H1 (cell line): Measurements from ENCODE around the gene NDUFS4. TPM values are rescaled to one million over a fixed set of nuclear protein-coding genes. Genes with fewer than 3 reads are reported as not detected.

ENCODE experiments used
- CTCF ChIA-PET: fragments of 300-600 bp; sonication (Branson Sonifier 250); formaldehyde crosslinking; loops from one replicate; lab custom pipeline; 2021; ENCODE audit not compliant: partially characterized antibody; lab: Charles Lee
- POLR2A ChIA-PET: fragments of 300-600 bp; sonication (Branson Sonifier 250); formaldehyde crosslinking; loops from one replicate; lab custom pipeline; 2021; ENCODE audit warnings: inconsistent platforms; ENCODE audit not compliant: partially characterized antibody; lab: Charles Lee
- DNase-seq, 2 experiments: peaks; one replicate each; pipeline versions ENCODE4 v3.0.0 to v3.0.0-alpha.2; 2010 to 2022; ENCODE audit warnings: low spot score in 2 of 2, low read depth in 1 of 2, mixed read lengths in 1 of 2
- FAIRE-seq: peaks from 2 replicates; lab custom pipeline; 2011; peaks lifted over from hg19 to GRCh38; lab: Jason Lieb, UNC
- H2AFZ ChIP-seq: 2 replicates; pipeline ENCODE4 v1.8.1; 2012; ENCODE audit warnings: low read length, inconsistent platforms
- H2AK5ac ChIP-seq: 2 replicates; pipeline ENCODE4 v1.6.1; 2013; ENCODE audit warnings: low read depth, low read length
- H2BK120ac ChIP-seq: replicated peaks from 2 replicates; pipeline ENCODE3; 2013; ENCODE audit warnings: low read depth, low read length, inconsistent platforms
- H2BK12ac ChIP-seq: 2 replicates; pipeline ENCODE4 v1.6.1; 2013; ENCODE audit warnings: low read depth, low read length
- H2BK15ac ChIP-seq: 2 replicates; pipeline ENCODE4 v1.6.1; 2013; ENCODE audit warnings: low read length
- H2BK20ac ChIP-seq: 2 replicates; pipeline ENCODE4 v1.6.1; 2013; ENCODE audit warnings: low read length
- H2BK5ac ChIP-seq: 2 replicates; pipeline ENCODE4 v1.6.1; 2013; ENCODE audit warnings: low read depth, low read length
- H3K14ac ChIP-seq: 2 replicates; pipeline ENCODE4 v1.6.1; 2013; ENCODE audit warnings: inconsistent platforms; ENCODE audit not compliant: insufficient read length
- H3K18ac ChIP-seq: 2 replicates; pipeline ENCODE4 v1.6.1; 2013; ENCODE audit warnings: low read length; ENCODE audit errors: extremely low read depth
- H3K23ac ChIP-seq: 2 replicates; pipeline ENCODE4 v1.6.1; 2013; ENCODE audit warnings: inconsistent platforms; ENCODE audit not compliant: insufficient read length
- H3K23me2 ChIP-seq: 2 replicates; pipeline ENCODE4 v1.6.1; 2013; ENCODE audit warnings: low read depth, low read length
- H3K27ac ChIP-seq: 2 replicates; pipeline ENCODE4 v1.6.1; 2011; ENCODE audit warnings: low read depth, low read length, inconsistent platforms
- H3K27me3 ChIP-seq, 4 experiments: replicated peaks in 1 of 4; 1 replicate in 1 of 4; 2 replicates in 3 of 4; pipeline versions ENCODE4 v1.6.1 to v1.8.1; 2011 to 2013; ENCODE audit warnings: low read length in 3 of 4, mild to moderate bottlenecking in 3 of 4, inconsistent platforms in 2 of 4, mixed read lengths in 2 of 4, moderate library complexity in 1 of 4; ENCODE audit not compliant: control insufficient read depth in 3 of 4, insufficient read depth in 3 of 4; ENCODE audit errors: extremely low read depth in 1 of 4
- H3K36me3 ChIP-seq, 4 experiments: 2 replicates each; pipeline versions ENCODE4 v1.6.1 to v1.8.1; 2011 to 2013; ENCODE audit warnings: mild to moderate bottlenecking in 4 of 4, low read length in 3 of 4, moderate library complexity in 2 of 4, control low read depth in 1 of 4, inconsistent platforms in 1 of 4; ENCODE audit not compliant: insufficient read depth in 4 of 4, control insufficient read depth in 2 of 4
- H3K4ac ChIP-seq: replicated peaks from 2 replicates; pipeline ENCODE3; 2013; ENCODE audit warnings: low read length, low read depth, mixed read lengths, inconsistent platforms; ENCODE audit not compliant: insufficient read length
- H3K4me1 ChIP-seq, 4 experiments: replicated peaks in 1 of 4; 1 replicate in 1 of 4; 2 replicates in 3 of 4; pipeline versions ENCODE4 v1.6.1 to v1.8.1; 2011 to 2013; ENCODE audit warnings: low read length in 3 of 4, inconsistent platforms in 2 of 4, mixed read lengths in 1 of 4; ENCODE audit not compliant: insufficient read depth in 4 of 4, control insufficient read depth in 3 of 4
- H3K4me2 ChIP-seq, 2 experiments: 2 replicates each; pipeline versions ENCODE4 v1.6.1 to v1.8.1; 2011 to 2013; ENCODE audit warnings: low read depth in 2 of 2, low read length in 2 of 2, control low read depth in 1 of 2, inconsistent platforms in 1 of 2, mild to moderate bottlenecking in 1 of 2; ENCODE audit not compliant: insufficient read depth in 1 of 2
- H3K4me3 ChIP-seq, 4 experiments: fragments of 200-600, 300-600 bp in 1 of 4; sonication (generic), shearing (Covaris generic), sonication (Bioruptor Twin) in 1 of 4; 2 replicates each; pipeline versions ENCODE4 v1.5.1 to v1.8.1; 2011 to 2016; ENCODE audit warnings: low read length in 4 of 4, low read depth in 3 of 4, control low read depth in 2 of 4, inconsistent platforms in 2 of 4, mild to moderate bottlenecking in 2 of 4, mixed read lengths in 1 of 4, moderate library complexity in 1 of 4; ENCODE audit not compliant: insufficient read depth in 2 of 4; ENCODE audit errors: extremely low read depth in 1 of 4
- H3K56ac ChIP-seq: replicated peaks from 2 replicates; pipeline ENCODE3; 2013; ENCODE audit warnings: low read depth, mild to moderate bottlenecking, mixed read lengths, low read length, inconsistent platforms; ENCODE audit not compliant: insufficient read length
- H3K79me1 ChIP-seq: 2 replicates; pipeline ENCODE4 v1.6.1; 2013; ENCODE audit warnings: low read depth, low read length, control low read depth
- H3K79me2 ChIP-seq, 2 experiments: 2 replicates each; pipeline versions ENCODE4 v1.6.1 to v1.8.1; 2012 to 2013; ENCODE audit warnings: low read length in 2 of 2, mild to moderate bottlenecking in 2 of 2, inconsistent platforms in 1 of 2; ENCODE audit not compliant: insufficient read depth in 2 of 2, control insufficient read depth in 1 of 2
- H3K9ac ChIP-seq, 4 experiments: replicated peaks in 1 of 4; 1 replicate in 1 of 4; 2 replicates in 3 of 4; pipeline versions ENCODE4 v1.6.1 to v1.8.1; 2011 to 2013; ENCODE audit warnings: low read depth in 3 of 4, low read length in 3 of 4, control low read depth in 2 of 4, mild to moderate bottlenecking in 2 of 4, moderate library complexity in 2 of 4, inconsistent platforms in 1 of 4; ENCODE audit errors: extremely low read depth in 1 of 4
- H3K9me3 ChIP-seq, 2 experiments: 2 replicates each; pipeline versions ENCODE4 v1.6.1 to v1.8.1; 2012 to 2013; ENCODE audit warnings: mild to moderate bottlenecking in 2 of 2, moderate library complexity in 2 of 2, control low read depth in 1 of 2, inconsistent platforms in 1 of 2, low read depth in 1 of 2, low read length in 1 of 2, mixed read lengths in 1 of 2; ENCODE audit not compliant: insufficient read depth in 2 of 2
- H4K20me1 ChIP-seq, 2 experiments: replicated peaks in 1 of 2; 2 replicates each; pipeline versions ENCODE3 to v1.8.1; 2011 to 2013; ENCODE audit warnings: inconsistent platforms in 2 of 2, low read length in 2 of 2, mild to moderate bottlenecking in 1 of 2; ENCODE audit not compliant: insufficient read depth in 2 of 2, control insufficient read depth in 1 of 2
- H4K5ac ChIP-seq: 2 replicates; pipeline ENCODE4 v1.6.1; 2013; ENCODE audit warnings: low read length, low read depth, mixed read lengths, inconsistent platforms; ENCODE audit not compliant: insufficient read length
- H4K8ac ChIP-seq: 2 replicates; pipeline ENCODE4 v1.8.0; 2013; ENCODE audit warnings: mild to moderate bottlenecking, moderate library complexity, low read length, inconsistent platforms; ENCODE audit not compliant: insufficient read depth; ENCODE audit errors: extremely low read depth
- H4K91ac ChIP-seq: replicated peaks from 2 replicates; pipeline ENCODE3; 2013; ENCODE audit warnings: low read length, mixed read lengths, inconsistent platforms; ENCODE audit not compliant: insufficient read length
- BCL11A ChIP-seq, 2 experiments: IDR thresholded peaks; one replicate each; pipeline ENCODE4 v1.6.1; 2011; ENCODE audit warnings: low read depth in 2 of 2, low read length in 2 of 2, mild to moderate bottlenecking in 2 of 2
- CTCF ChIP-seq, 3 experiments: IDR thresholded peaks; 1 replicate in 2 of 3; 2 replicates in 1 of 3; pipeline versions ENCODE4 v1.5.1 to v1.6.1; 2011; ENCODE audit warnings: low read length in 3 of 3, mild to moderate bottlenecking in 3 of 3, inconsistent platforms in 2 of 3, low read depth in 1 of 3, moderate library complexity in 1 of 3; ENCODE audit not compliant: insufficient read depth in 1 of 3; ENCODE audit errors: control extremely low read depth in 1 of 3
- GABPA ChIP-seq: IDR thresholded peaks from 2 replicates; pipeline ENCODE4 v1.6.1; 2011; ENCODE audit warnings: mild to moderate bottlenecking, low read length, moderate library complexity, borderline replicate concordance; ENCODE audit not compliant: insufficient read depth
- KDM5A ChIP-seq: fragments of 200-600 bp; IDR thresholded peaks from 2 replicates; pipeline ENCODE4 v1.7.1; 2012; ENCODE audit warnings: mild to moderate bottlenecking, low read length, inconsistent platforms, mixed read lengths
- NRF1 ChIP-seq: IDR thresholded peaks from 2 replicates; pipeline ENCODE4 v1.6.1; 2011; ENCODE audit warnings: mild to moderate bottlenecking, low read depth, low read length, improper control_type of control experiment
- POLR2A ChIP-seq, 2 experiments: IDR thresholded peaks; 1 replicate in 1 of 2; 2 replicates in 1 of 2; pipeline ENCODE4 v1.6.1; 2011; ENCODE audit warnings: low read depth in 2 of 2, low read length in 2 of 2, mild to moderate bottlenecking in 2 of 2; ENCODE audit errors: control extremely low read depth in 1 of 2
- ZNF274 ChIP-seq: IDR thresholded peaks from 2 replicates; pipeline ENCODE4 v1.7.0; 2012; ENCODE audit warnings: low read length, borderline replicate concordance; ENCODE audit errors: extremely low read depth
- WGBS, 2 experiments: shearing (Covaris generic) in 1 of 2; methylation state at CpG; one replicate each; pipeline versions ENCODE4 v1.1.6 to v1.1.7; 2013 to 2015; ENCODE audit warnings: low lambda C conversion rate in 2 of 2, mixed read lengths in 2 of 2, inconsistent platforms in 1 of 2, low coverage in 1 of 2, missing lambda C conversion rate in 1 of 2; ENCODE audit not compliant: insufficient replicate concordance in 2 of 2, insufficient coverage in 1 of 2, insufficient read length in 1 of 2; ENCODE audit errors: extremely low coverage in 1 of 2, missing lambda C conversion rate in 1 of 2; 5-methylcytosine and 5-hydroxymethylcytosine counted together
- polyA plus RNA-seq, 7 experiments: library from polyadenylated mRNA; depleted of rRNA in 3 of 7; stranded (reverse) in 5 of 7; unstranded in 2 of 7; fragments of >200 nt in 5 of 7; fragments of 200-250 nt in 2 of 7; gene quantifications; 1 replicate in 5 of 7; 2 replicates in 1 of 7; 4 replicates in 1 of 7; pipeline versions ENCODE4 v1.2.1 to v1.2.3, GENCODE V29; 2011 to 2013; ENCODE audit warnings: missing spikeins in 2 of 7, mixed read lengths in 2 of 7
- total RNA-seq: library from RNA; stranded (reverse); fragmentation: NEBNext Ultra II Directional; extraction: Animal tissue kit (Norgen Biotek cat#: 25700); gene quantifications from 2 replicates; pipeline ENCODE4 v1.2.1, GENCODE V29; 2021

Gene NDUFS4
- total and polyA plus RNA-seq, 2 of the 8 experiments (the other 6 are each of a cell fraction or from before 2014, with no cell fraction given): 74.6 to 75.9 TPM

- Histone ChIP-seq H3K27me3 (no peaks in the 10 kb centered on the region), H3K18ac (no peak overlapping the region), H4K91ac (no peak overlapping the region), H3K4me1 (peaks cover 0 to 2% (median 0%) of the 10 kb centered on the region in 4 experiments; a peak in 1 of 7 replicates), H2AFZ (no peak overlapping the region), H2BK15ac (no peak overlapping the region), H2BK12ac (no peak overlapping the region), H3K4me2 (no peak overlapping the region), H2BK120ac (no peak overlapping the region), H3K14ac (no peak overlapping the region), H3K4ac (no peak overlapping the region), H3K23me2 (no peaks in the 10 kb centered on the region; the same call in 1 of the 2 replicates), H3K23ac (no peak overlapping the region), H3K79me2 (no peaks in the 10 kb centered on the region), H3K56ac (no peak overlapping the region), H2BK20ac (no peak overlapping the region), H2AK5ac (no peak overlapping the region), H3K9me3 (no peaks in the 10 kb centered on the region), H4K8ac (no peak overlapping the region), H2BK5ac (no peak overlapping the region), H3K36me3 (peaks cover 0 to 9% (median 2%) of the 10 kb centered on the region in 4 experiments; a peak in 4 of 8 replicates), H3K4me3 (no peak overlapping the region), H4K20me1 (no peaks in the 10 kb centered on the region), H3K27ac (no peak overlapping the region), H3K79me1 (no peaks in the 10 kb centered on the region), H3K9ac (no peak overlapping the region), H4K5ac (no peak overlapping the region)
- WGBS, 2 experiments: 98% methylated on average over 2 of the region's 2 CpGs; no CpG with 5 or more reads in 1 of the 2 experiments
- FAIRE-seq (no peak), DNase-seq (no peak)
- TF ChIP-seq ZNF274 (no peak), CTCF (IDR thresholded peaks at IDR 0.05; ENCODE audit: control extremely low read depth in 1 of 3, insufficient read depth in 1 of 3, low read depth in 1 of 3, low read length in 3 of 3) (no peak), BCL11A (IDR thresholded peaks at IDR 0.05; ENCODE audit: low read depth in 2 of 2, low read length in 2 of 2) (no peak), POLR2A (IDR thresholded peaks at IDR 0.05; ENCODE audit: control extremely low read depth in 1 of 2, low read depth in 2 of 2, low read length in 2 of 2) (no peak), NRF1 (no peak), GABPA (no peak), KDM5A (no peak)
- POLR2A ChIA-PET: interaction anchor here (0.5 kb wide), 1 partner anchor 404 kb away, joined by 3 read pairs; no protein-coding TSS in a partner anchor
- CTCF ChIA-PET: no interaction called here
Measured at GRCh38 chr5:53607886-53608285, 47.4 kb downstream of the NDUFS4 start.
